Measurements from ENCODE around the gene CENPK. TPM values are rescaled to one million over a fixed set of nuclear protein-coding genes. Genes with fewer than 3 reads are reported as not detected.

The CENPK gene
- total RNA-seq, 1 experiment from 2014 or later: 46.0 TPM

GRCh38 chr5:65525726-65526125, 37.2 kb downstream of the CENPK start:
- Histone ChIP-seq H3K9ac (ENCODE audit: extremely low read depth, insufficient read length, low read length) (no peak overlapping the region), H2AK5ac (ENCODE audit: insufficient read length, low read length) (no peak overlapping the region), H3K4ac (ENCODE audit: low read depth, low read length) (no peak overlapping the region), H2BK5ac (ENCODE audit: insufficient read length, low read length) (no peak overlapping the region), H3K23ac (ENCODE audit: insufficient read length, low read depth, low read length) (no peak overlapping the region), H3K18ac (ENCODE audit: insufficient read length, low read depth, low read length) (no peak overlapping the region), H3K9me3 (ENCODE audit: control insufficient read depth, low read depth, low read length) (no peaks in the 10 kb centered on the region), H3K4me2 (ENCODE audit: insufficient read depth, insufficient read length, low read length) (no peak overlapping the region), H3K27ac (ENCODE audit: insufficient read length, low read depth, low read length) (no peak overlapping the region), H3K14ac (ENCODE audit: insufficient read depth, low read length) (no peak overlapping the region), H2BK12ac (ENCODE audit: insufficient read length, low read depth, low read length) (no peak overlapping the region), H3K23me2 (ENCODE audit: insufficient read length, low read depth, low read length, poor library complexity, severe bottlenecking) (no peaks in the 10 kb centered on the region), H3K79me2 (ENCODE audit: insufficient read depth, low read length) (no peaks in the 10 kb centered on the region), H3K56ac (ENCODE audit: insufficient read length, low read depth, low read length) (no peak overlapping the region), H4K5ac (ENCODE audit: insufficient read length, low read depth, low read length) (no peak overlapping the region), H3K79me1 (ENCODE audit: insufficient read depth, low read depth, low read length, poor library complexity, severe bottlenecking) (no peaks in the 10 kb centered on the region), H2BK20ac (ENCODE audit: low read depth, low read length, poor library complexity, severe bottlenecking) (no peak overlapping the region), H4K20me1 (ENCODE audit: control insufficient read depth, insufficient read depth, insufficient read length) (no peaks in the 10 kb centered on the region), H3T11ph (ENCODE audit: low read length) (no peak overlapping the region), H2AFZ (ENCODE audit: low read length) (no peak overlapping the region), H2BK120ac (ENCODE audit: low read depth, low read length, poor library complexity, severe bottlenecking) (no peak overlapping the region), H3K27me3 (ENCODE audit: insufficient read depth, low read length) (no peaks in the 10 kb centered on the region), H2BK15ac (ENCODE audit: low read depth, low read length) (no peak overlapping the region), H4K8ac (replicated peaks; ENCODE audit: insufficient read length, low read depth, low read length) (no peak overlapping the region), H3K4me1 (ENCODE audit: insufficient read depth, low read length) (no peaks in the 10 kb centered on the region), H4K91ac (ENCODE audit: insufficient read length, low read depth, low read length) (no peak overlapping the region)
- no peak for TF ChIP-seq CTCF (conservative IDR thresholded peaks at IDR 0.05)
- no peak overlapping the region for H3K4me3 Mint-ChIP-seq
- H3K27me3 Mint-ChIP-seq (ENCODE audit: low read depth): no peaks in the 10 kb centered on the region
- no peak for DNase-seq
- no peak overlapping the region; a peak in 1 of 7 replicates for H3K27ac Mint-ChIP-seq
- WGBS (ENCODE audit: extremely low coverage, insufficient read length, low lambda C conversion rate): no CpG with 5 or more reads among the region's 3 CpGs
- H3K4me1 Mint-ChIP-seq: no peaks in the 10 kb centered on the region
- peaks cover 10 to 48% (median 40%) of the 10 kb centered on the region in 3 experiments; a peak in 6 of 7 replicates for H3K36me3 Mint-ChIP-seq (ENCODE audit: insufficient read depth in 1 of 3, low read depth in 3 of 3)
- no peaks in the 10 kb centered on the region for H3K9me3 Mint-ChIP-seq
